HCT116 (cell line): ENCODE results near the gene WWTR1. TPM values are rescaled to one million over a fixed set of nuclear protein-coding genes. Genes with fewer than 3 reads are reported as not detected.

Source experiments
- ATAC-seq: fragments of 200-7000 bp; cut with Tn5 transposase; 2 replicates; pipeline ENCODE4 v1.9.1; 2020; ENCODE audit warnings: mild to moderate bottlenecking, moderate library complexity
- BruUV-seq: library from RNA; stranded (reverse); fragments of 400-500 nt; replicated peaks from 2 replicates; lab custom pipeline; 2021; lab: Mats Ljungman, UMichigan
- CTCF ChIA-PET: fragments of 300-600 bp; sonication (Branson Sonifier 250); formaldehyde crosslinking; loops from one replicate; lab custom pipeline; 2021; ENCODE audit warnings: antibody characterized with exemption; lab: Charles Lee
- POLR2A ChIA-PET: fragments of 300-600, 350-600 bp; sonication (Branson Sonifier 250); formaldehyde crosslinking; loops from one replicate; lab custom pipeline; 2021; ENCODE audit warnings: antibody characterized with exemption; lab: Charles Lee
- RAD21 ChIA-PET, 2 experiments: fragments of 300-600 bp; sonication (Branson Sonifier 250); formaldehyde crosslinking; loops; one replicate each; lab custom pipeline; 2023; ENCODE audit warnings: low total read pairs in 2 of 2; ENCODE audit not compliant: uncharacterized antibody in 2 of 2, unreplicated experiment in 2 of 2, low non-redundant PET in 1 of 2; lab: Charles Lee
- DNase-seq: peaks from one replicate; pipeline ENCODE4 v3.0.0-alpha.2; 2010; ENCODE audit warnings: low read depth, low spot score
- H2AFZ ChIP-seq: fragments of 200-600 bp; shearing (Covaris generic), sonication (generic); 2 replicates; pipeline ENCODE4 v1.6.1; 2017; ENCODE audit warnings: low read depth, mixed run types, mixed read lengths, antibody characterized with exemption, low read length; ENCODE audit not compliant: poor library complexity, severe bottlenecking
- H3K27ac ChIP-seq: 2 replicates; pipeline ENCODE4 v1.5.1; 2012; ENCODE audit warnings: low read depth, low read length
- H3K27me3 ChIP-seq: fragments of 200-600 bp; sonication (generic); 2 replicates; pipeline ENCODE4 v1.6.1; 2016; ENCODE audit warnings: mixed run types, low read length, mixed read lengths; ENCODE audit not compliant: insufficient read depth
- H3K36me3 ChIP-seq, 2 experiments: fragments of 200-500 bp in 1 of 2; fragments of 200-600 bp in 1 of 2; sonication (Bioruptor generic) in 1 of 2; sonication (generic) in 1 of 2; 2 replicates each; pipeline versions ENCODE4 v1.5.1 to v1.6.1; 2014 to 2016; ENCODE audit warnings: low read length in 2 of 2, inconsistent platforms in 1 of 2, mixed read lengths in 1 of 2, mixed run types in 1 of 2; ENCODE audit not compliant: insufficient read depth in 2 of 2, control insufficient read depth in 1 of 2
- H3K4me1 ChIP-seq, 2 experiments: fragments of 200-600 bp in 1 of 2; sonication (generic) in 1 of 2; 2 replicates each; pipeline versions ENCODE4 v1.5.1 to v1.6.1; 2012 to 2017; ENCODE audit warnings: low read length in 2 of 2, inconsistent platforms in 1 of 2, mild to moderate bottlenecking in 1 of 2, mixed read lengths in 1 of 2, mixed run types in 1 of 2, moderate library complexity in 1 of 2; ENCODE audit not compliant: insufficient read depth in 2 of 2, control insufficient read depth in 1 of 2
- H3K4me2 ChIP-seq: fragments of 200-600 bp; sonication (generic); 2 replicates; pipeline ENCODE4 v1.6.1; 2017; ENCODE audit warnings: mixed run types, low read length, mixed read lengths
- H3K4me3 ChIP-seq, 2 experiments: fragments of 200-600 bp in 1 of 2; sonication (generic) in 1 of 2; replicated peaks in 1 of 2; 2 replicates each; pipeline ENCODE4 v1.5.1; 2011 to 2016; ENCODE audit warnings: low read length in 2 of 2, control low read depth in 1 of 2, low read depth in 1 of 2, mild to moderate bottlenecking in 1 of 2, mixed read lengths in 1 of 2, mixed run types in 1 of 2
- H3K79me2 ChIP-seq: fragments of 200-600 bp; sonication (generic); 2 replicates; pipeline ENCODE4 v1.6.1; 2017; ENCODE audit warnings: mild to moderate bottlenecking, mixed run types, low read length, moderate library complexity, mixed read lengths; ENCODE audit not compliant: insufficient read depth
- H3K9ac ChIP-seq: fragments of 200-600 bp; sonication (generic); 2 replicates; pipeline ENCODE4 v1.6.1; 2016; ENCODE audit warnings: low read length, mixed read lengths
- H3K9me2 ChIP-seq: fragments of 200-600 bp; sonication (generic), shearing (Covaris generic); 2 replicates; pipeline ENCODE4 v1.6.1; 2017; ENCODE audit warnings: mixed run types, mild to moderate bottlenecking, moderate library complexity; ENCODE audit not compliant: insufficient read depth
- H3K9me3 ChIP-seq, 2 experiments: fragments of 200-500 bp in 1 of 2; fragments of 200-600 bp in 1 of 2; sonication (Bioruptor generic) in 1 of 2; sonication (generic) in 1 of 2; 2 replicates each; pipeline ENCODE4 v1.6.1; 2014 to 2017; ENCODE audit warnings: low read length in 2 of 2, mixed read lengths in 2 of 2, inconsistent platforms in 1 of 2, low read depth in 1 of 2, mild to moderate bottlenecking in 1 of 2, mixed run types in 1 of 2, moderate library complexity in 1 of 2; ENCODE audit not compliant: control insufficient read depth in 1 of 2, insufficient read depth in 1 of 2
- H4K20me1 ChIP-seq: fragments of 200-600 bp; sonication (generic), shearing (Covaris generic); 2 replicates; pipeline ENCODE4 v1.6.1; 2017; ENCODE audit warnings: mixed run types, mild to moderate bottlenecking, moderate library complexity; ENCODE audit not compliant: insufficient read depth
- ELF1 ChIP-seq: IDR thresholded peaks from 2 replicates; pipeline ENCODE4 v1.6.1; 2012; ENCODE audit warnings: low read depth, borderline replicate concordance
- EZH2 ChIP-seq: fragments of 200-600 bp; sonication (generic); IDR thresholded peaks from 2 replicates; pipeline ENCODE4 v1.6.1; 2017; ENCODE audit warnings: antibody characterized with exemption, mixed run types
- EZH2phosphoT487 ChIP-seq: fragments of 200-600 bp; IDR thresholded peaks from 2 replicates; pipeline ENCODE4 v1.6.1; 2018; ENCODE audit warnings: antibody characterized with exemption, borderline replicate concordance
- FOSL1 ChIP-seq: IDR thresholded peaks from 2 replicates; pipeline ENCODE4 v1.6.1; 2012; ENCODE audit warnings: low read depth
- JUND ChIP-seq: IDR thresholded peaks from 2 replicates; pipeline ENCODE4 v1.6.1; 2012
- RAD21 ChIP-seq: IDR thresholded peaks from 2 replicates; pipeline ENCODE4 v1.6.1; 2012; ENCODE audit warnings: low read depth, mild to moderate bottlenecking
- intact Hi-C: fragments of 100-400 bp; cut with micrococcal nuclease; formaldehyde crosslinking; loops from 2 replicates; pipeline ENCODE4 v1.10.0; 2022
- total RNA-seq: library from RNA; stranded (reverse); gene quantifications from one replicate; pipeline ENCODE4 v1.2.1, GENCODE V29; 2021; ENCODE audit not compliant: unreplicated experiment
- TF ChIP-seq, protein P1 (sequence below), 3 experiments: fragments of 200-600 bp in 1 of 3; sonication (generic) in 1 of 3; IDR thresholded peaks in 2 of 3; conservative IDR thresholded peaks in 1 of 3; 2 replicates each; pipeline ENCODE4 v1.5.1; 2012 to 2017; ENCODE audit warnings: low read depth in 2 of 3, low read length in 2 of 3, antibody characterized with exemption in 1 of 3, borderline replicate concordance in 1 of 3, control low read depth in 1 of 3, mild to moderate bottlenecking in 1 of 3, mixed read lengths in 1 of 3, mixed run types in 1 of 3, moderate library complexity in 1 of 3; ENCODE audit not compliant: insufficient read depth in 1 of 3

The WWTR1 gene
- total RNA-seq, 1 experiment from 2014 or later, result 46.9 TPM

DNA sequence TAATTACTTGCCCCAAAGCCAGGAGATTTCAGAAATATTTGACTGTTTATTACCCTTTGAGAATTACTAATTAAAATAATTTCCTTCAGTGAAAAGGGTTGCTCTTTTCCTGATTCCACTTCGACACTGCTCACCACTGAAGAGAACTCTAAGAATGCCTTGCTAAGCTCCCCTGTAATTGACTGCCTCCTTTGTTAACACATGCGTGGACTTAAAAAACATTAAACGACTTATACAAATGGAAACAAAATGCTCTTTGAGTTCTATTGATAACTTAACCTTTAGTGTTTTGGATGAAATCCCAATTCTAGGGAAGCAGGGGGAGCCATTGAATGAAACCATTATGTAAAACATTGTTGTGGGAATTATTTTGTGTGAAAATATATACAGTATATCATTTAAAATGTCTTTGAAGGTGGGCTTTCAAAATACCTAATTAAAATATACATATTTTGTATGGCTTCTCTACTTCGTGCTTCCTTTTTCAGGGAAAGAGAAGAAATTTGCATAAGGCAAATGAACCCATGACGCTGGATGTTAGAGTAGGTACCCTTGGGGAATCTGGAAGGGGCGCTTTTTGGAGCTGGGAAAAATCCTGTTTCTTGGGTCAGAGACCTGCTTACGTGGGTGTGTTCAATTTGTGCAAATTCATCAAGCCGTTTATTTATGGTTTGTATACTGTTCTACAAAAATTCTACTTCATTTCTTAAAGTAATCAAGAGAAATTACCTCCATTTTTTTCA is 64.2 kb downstream of the WWTR1 start:
- no peaks in the 10 kb centered on the region for H3K36me3 ChIP-seq
- H3K27me3 ChIP-seq, result no peaks in the 10 kb centered on the region
- H3K9ac ChIP-seq, result no peak overlapping the region
- no TSS peak for BruUV-seq
- peaks cover 21 to 22% of the 10 kb centered on the region in 2 experiments; a peak in 3 of 4 replicates for H3K4me1 ChIP-seq
- no peak overlapping the region for H3K4me2 ChIP-seq
- no peaks in the 10 kb centered on the region for H4K20me1 ChIP-seq
- no peak overlapping the region for H3K27ac ChIP-seq
- ATAC-seq (no peak), DNase-seq (no peak)
- RAD21 ChIA-PET, result no interaction called here
- CTCF ChIA-PET, result no interaction called here
- H3K79me2 ChIP-seq, result peaks cover 25% of the 10 kb centered on the region; the same call in 1 of the 2 replicates
- no peaks in the 10 kb centered on the region for H3K9me2 ChIP-seq
- no peaks in the 10 kb centered on the region for H3K9me3 ChIP-seq
- no peak overlapping the region for H2AFZ ChIP-seq
- intact Hi-C loops, result no loop called here
- TF ChIP-seq FOSL1 (no peak), RAD21 (no peak), EZH2 (no peak), EZH2phosphoT487 (no peak), JUND (no peak), ELF1 (no peak)
- TF ChIP-seq, protein P1, sequence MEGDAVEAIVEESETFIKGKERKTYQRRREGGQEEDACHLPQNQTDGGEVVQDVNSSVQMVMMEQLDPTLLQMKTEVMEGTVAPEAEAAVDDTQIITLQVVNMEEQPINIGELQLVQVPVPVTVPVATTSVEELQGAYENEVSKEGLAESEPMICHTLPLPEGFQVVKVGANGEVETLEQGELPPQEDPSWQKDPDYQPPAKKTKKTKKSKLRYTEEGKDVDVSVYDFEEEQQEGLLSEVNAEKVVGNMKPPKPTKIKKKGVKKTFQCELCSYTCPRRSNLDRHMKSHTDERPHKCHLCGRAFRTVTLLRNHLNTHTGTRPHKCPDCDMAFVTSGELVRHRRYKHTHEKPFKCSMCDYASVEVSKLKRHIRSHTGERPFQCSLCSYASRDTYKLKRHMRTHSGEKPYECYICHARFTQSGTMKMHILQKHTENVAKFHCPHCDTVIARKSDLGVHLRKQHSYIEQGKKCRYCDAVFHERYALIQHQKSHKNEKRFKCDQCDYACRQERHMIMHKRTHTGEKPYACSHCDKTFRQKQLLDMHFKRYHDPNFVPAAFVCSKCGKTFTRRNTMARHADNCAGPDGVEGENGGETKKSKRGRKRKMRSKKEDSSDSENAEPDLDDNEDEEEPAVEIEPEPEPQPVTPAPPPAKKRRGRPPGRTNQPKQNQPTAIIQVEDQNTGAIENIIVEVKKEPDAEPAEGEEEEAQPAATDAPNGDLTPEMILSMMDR (IDR thresholded peaks at IDR 0.05 in 2 of 3, conservative IDR thresholded peaks at IDR 0.05 in 1 of 3; ENCODE audit: borderline replicate concordance in 1 of 3, insufficient read depth in 1 of 3, low read depth in 2 of 3, low read length in 2 of 3), result no peak
- POLR2A ChIA-PET, result interaction anchor here (1.5 kb wide), 1 partner anchor 13 kb away, joined by 3 read pairs; no protein-coding TSS in a partner anchor
- H3K4me3 ChIP-seq, result no peak overlapping the region
